IMR-90 (cell line): Measurements from ENCODE around the gene TRPM4. TPM values are rescaled to one million over a fixed set of nuclear protein-coding genes. Genes with fewer than 3 reads are reported as not detected.

Experiments used
- ATAC-seq: fragments of 200-7000 bp; cut with Tn5 transposase; 2 replicates; pipeline ENCODE4 v1.9.1; 2020; ENCODE audit warnings: low read depth, mild to moderate bottlenecking, moderate library complexity
- BruUV-seq: library from RNA; stranded (reverse); fragments of 400-500 nt; replicated peaks from 2 replicates; lab custom pipeline; 2021; lab: Mats Ljungman, UMichigan
- CTCF ChIA-PET: fragments of 300-600 bp; formaldehyde crosslinking; extraction: SDS; loops from one replicate; lab custom pipeline; 2021; ENCODE audit warnings: antibody characterized with exemption; lab: Yijun Ruan, JAX
- POLR2A ChIA-PET: fragments of 300-600 bp; sonication (Branson Sonifier 250); formaldehyde crosslinking; loops from one replicate; lab custom pipeline; 2022; ENCODE audit warnings: antibody characterized with exemption; ENCODE audit not compliant: unreplicated experiment; lab: Charles Lee
- DNase-seq: peaks from one replicate; pipeline ENCODE4 v3.0.0; 2013
- H2AFZ ChIP-seq: replicated peaks from 2 replicates; pipeline ENCODE3; 2013; ENCODE audit warnings: low read length, mild to moderate bottlenecking; ENCODE audit not compliant: poor library complexity
- H2AK5ac ChIP-seq: 2 replicates; pipeline ENCODE4 v1.6.1; 2013; ENCODE audit warnings: low read depth, low read length, inconsistent platforms
- H2AK9ac ChIP-seq: replicated peaks from 2 replicates; pipeline ENCODE3; 2013; ENCODE audit warnings: mild to moderate bottlenecking, low read depth, low read length, moderate library complexity; ENCODE audit not compliant: poor library complexity
- H2BK120ac ChIP-seq: 2 replicates; pipeline ENCODE4 v1.6.1; 2013; ENCODE audit warnings: low read depth, low read length, inconsistent platforms
- H2BK15ac ChIP-seq: 3 replicates; pipeline ENCODE4 v1.6.1; 2013; ENCODE audit warnings: low read depth, low read length, inconsistent platforms
- H2BK20ac ChIP-seq: 2 replicates; pipeline ENCODE4 v1.6.1; 2013; ENCODE audit warnings: low read depth, mild to moderate bottlenecking, inconsistent platforms, low read length, moderate library complexity
- H2BK5ac ChIP-seq: 2 replicates; pipeline ENCODE4 v1.6.1; 2013; ENCODE audit warnings: mild to moderate bottlenecking, low read depth, low read length, inconsistent platforms; ENCODE audit not compliant: poor library complexity, severe bottlenecking
- H3K14ac ChIP-seq: replicated peaks from 2 replicates; pipeline ENCODE4 v1.6.1; 2013; ENCODE audit warnings: low read depth, low read length, inconsistent platforms
- H3K18ac ChIP-seq: 2 replicates; pipeline ENCODE4 v1.6.1; 2013; ENCODE audit warnings: low read depth, low read length, control low read depth
- H3K23ac ChIP-seq: 2 replicates; pipeline ENCODE4 v1.6.1; 2013; ENCODE audit warnings: low read depth, low read length, inconsistent platforms
- H3K27ac ChIP-seq: 2 replicates; pipeline ENCODE4 v1.5.1; 2013; ENCODE audit warnings: mild to moderate bottlenecking, control low read depth, low read length; ENCODE audit not compliant: insufficient read depth
- H3K27me3 ChIP-seq: 2 replicates; pipeline ENCODE4 v1.6.1; 2013; ENCODE audit warnings: low read length; ENCODE audit not compliant: control insufficient read depth, insufficient read depth
- H3K36me3 ChIP-seq: 2 replicates; pipeline ENCODE4 v1.6.1; 2013; ENCODE audit warnings: low read length, mixed read lengths; ENCODE audit not compliant: control insufficient read depth, insufficient read depth
- H3K4ac ChIP-seq: 2 replicates; pipeline ENCODE4 v1.6.1; 2013; ENCODE audit warnings: low read depth, low read length, inconsistent platforms
- H3K4me1 ChIP-seq: 2 replicates; pipeline ENCODE4 v1.6.1; 2013; ENCODE audit warnings: low read length, mixed read lengths; ENCODE audit not compliant: control insufficient read depth, insufficient read depth
- H3K4me2 ChIP-seq: 2 replicates; pipeline ENCODE4 v1.6.1; 2013; ENCODE audit warnings: low read depth, mild to moderate bottlenecking, control low read depth, low read length, moderate library complexity
- H3K4me3 ChIP-seq: 2 replicates; pipeline ENCODE4 v1.5.1; 2013; ENCODE audit warnings: low read depth, mild to moderate bottlenecking, control low read depth, low read length, moderate library complexity; ENCODE audit not compliant: insufficient read depth
- H3K56ac ChIP-seq: 2 replicates; pipeline ENCODE4 v1.6.1; 2013; ENCODE audit warnings: low read length, inconsistent platforms; ENCODE audit not compliant: insufficient read depth; ENCODE audit errors: extremely low read depth
- H3K79me1 ChIP-seq, 2 experiments: 2 replicates each; pipeline ENCODE4 v1.6.1; 2013; ENCODE audit warnings: low read length in 2 of 2, inconsistent platforms in 1 of 2, low read depth in 1 of 2
- H3K9ac ChIP-seq: 2 replicates; pipeline ENCODE4 v1.6.1; 2013; ENCODE audit warnings: low read depth, low read length, control low read depth
- H3K9me1 ChIP-seq: 2 replicates; pipeline ENCODE4 v1.6.1; 2013; ENCODE audit warnings: low read length, inconsistent platforms; ENCODE audit not compliant: insufficient read depth
- H3K9me3 ChIP-seq: 2 replicates; pipeline ENCODE4 v1.6.1; 2013; ENCODE audit warnings: low read length; ENCODE audit not compliant: control insufficient read depth, insufficient read depth
- H4K20me1 ChIP-seq: 2 replicates; pipeline ENCODE4 v1.6.1; 2013; ENCODE audit warnings: low read length, inconsistent platforms; ENCODE audit not compliant: insufficient read depth
- H4K5ac ChIP-seq: 2 replicates; pipeline ENCODE4 v1.6.1; 2013; ENCODE audit warnings: mild to moderate bottlenecking, low read depth, low read length, control low read depth
- H4K8ac ChIP-seq, 2 experiments: 2 replicates each; pipeline ENCODE4 v1.6.1; 2013; ENCODE audit warnings: low read depth in 2 of 2, low read length in 2 of 2, control low read depth in 1 of 2, inconsistent platforms in 1 of 2
- H4K91ac ChIP-seq: 2 replicates; pipeline ENCODE4 v1.6.1; 2013; ENCODE audit warnings: low read depth, low read length, inconsistent platforms; ENCODE audit not compliant: insufficient read depth
- CEBPB ChIP-seq: IDR thresholded peaks from 2 replicates; pipeline ENCODE4 v1.6.1; 2012; ENCODE audit warnings: low read depth, low read length, improper control_type of control experiment
- CHD1 ChIP-seq: IDR thresholded peaks from 2 replicates; pipeline ENCODE4 v1.6.1; 2012; ENCODE audit warnings: low read depth, low read length, improper control_type of control experiment
- MAFK ChIP-seq: IDR thresholded peaks from 2 replicates; pipeline ENCODE4 v1.6.1; 2012; ENCODE audit warnings: low read depth, low read length, improper control_type of control experiment
- MAZ ChIP-seq: IDR thresholded peaks from 2 replicates; pipeline ENCODE4 v1.6.1; 2012; ENCODE audit warnings: low read depth, mild to moderate bottlenecking, low read length, improper control_type of control experiment, moderate library complexity, borderline replicate concordance
- MXI1 ChIP-seq: IDR thresholded peaks from 2 replicates; pipeline ENCODE4 v1.6.1; 2012; ENCODE audit warnings: low read depth, mild to moderate bottlenecking, low read length, moderate library complexity, borderline replicate concordance
- NFE2L2 ChIP-seq: fragments of 150-350 bp; IDR thresholded peaks from 2 replicates; pipeline ENCODE4 v1.6.1; 2016; ENCODE audit warnings: low read depth, mild to moderate bottlenecking, low read length
- RFX5 ChIP-seq: IDR thresholded peaks from 2 replicates; pipeline ENCODE4 v1.8.0; 2012; ENCODE audit warnings: low read depth, mild to moderate bottlenecking, low read length, moderate library complexity
- WGBS, 2 experiments: methylation state at CpG; one replicate each; pipeline versions ENCODE4 v1.1.5 to v1.1.7; 2013; ENCODE audit warnings: missing lambda C conversion rate in 2 of 2; ENCODE audit not compliant: insufficient read length in 1 of 2; ENCODE audit errors: extremely low coverage in 2 of 2; 5-methylcytosine and 5-hydroxymethylcytosine counted together
- dilution Hi-C: fragments of 300-500 bp; cut with HindIII; formaldehyde crosslinking; loops from one replicate; pipeline ENCODE4 v1.14.3; 2018; ENCODE audit warnings: low sequenced_read_pairs; ENCODE audit not compliant: unreplicated experiment
- in situ Hi-C: fragments of 300-500 bp; cut with MboI; formaldehyde crosslinking; loops from 3 replicates; pipeline ENCODE4 v1.14.3; 2019; ENCODE audit warnings: low sequenced_read_pairs, inconsistent platforms, mixed read lengths
- intact Hi-C: fragments of 100-400 bp; cut with micrococcal nuclease; formaldehyde crosslinking; loops from 2 replicates; pipeline ENCODE4 v1.10.0; 2022
- polyA plus RNA-seq, 3 experiments: library from polyadenylated mRNA; depleted of rRNA; stranded (reverse); fragments of >200 nt; gene quantifications; 2 replicates each; pipeline ENCODE4 v1.2.3, GENCODE V29; 2012; ENCODE audit warnings: low replicate concordance in 1 of 3
- total RNA-seq: library from RNA; depleted of rRNA; stranded (reverse); fragments of >200 nt; gene quantifications from 2 replicates; pipeline ENCODE4 v1.2.3, GENCODE V29; 2012
- TF ChIP-seq, protein P1 (sequence below): fragments of 150-350 bp; IDR thresholded peaks from 2 replicates; pipeline ENCODE4 v1.6.1; 2017; ENCODE audit warnings: mild to moderate bottlenecking, antibody characterized with exemption, low read length, low read depth

Gene TRPM4
- total and polyA plus RNA-seq, 2 of the 4 experiments (the other 2 are of a cell fraction) = 2.2 to 19.7 TPM

DNA sequence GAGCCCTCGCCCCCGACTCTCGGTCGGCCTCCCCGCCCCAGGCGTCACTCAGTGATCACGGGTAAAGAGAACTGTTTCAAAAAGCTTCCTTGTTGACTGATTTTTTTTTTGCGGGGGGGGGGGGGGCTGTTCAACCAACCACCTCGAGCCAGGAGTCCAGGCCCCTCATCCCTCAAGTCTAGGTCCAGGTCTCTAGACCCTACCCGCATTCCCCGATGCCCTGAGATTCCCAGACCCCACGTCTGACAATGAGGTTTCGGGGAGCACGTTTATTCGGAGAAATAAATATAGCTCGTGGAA lies 6.7 kb upstream of the TRPM4 start:
- in situ Hi-C loops (no loop called here), intact Hi-C loops (no loop called here), dilution Hi-C loops (no loop called here)
- peak overlapping the region; percentile 53 for H3K4me3 ChIP-seq
- peak overlapping the region; percentile 69 for H3K4ac ChIP-seq
- peaks cover 8% of the 10 kb centered on the region for H3K4me1 ChIP-seq
- no peak overlapping the region; the same call in 1 of the 2 replicates for H3K23ac ChIP-seq
- H2AK9ac ChIP-seq = peak overlapping the region; percentile 79
- no peak overlapping the region for H2BK5ac ChIP-seq
- H2BK120ac ChIP-seq = no peak overlapping the region
- no peak overlapping the region for H4K5ac ChIP-seq
- no peak overlapping the region for H3K18ac ChIP-seq
- DNase-seq (no peak), ATAC-seq (no peak)
- CTCF ChIA-PET = no interaction called here
- peak overlapping the region; percentile 98 for H2AFZ ChIP-seq
- POLR2A ChIA-PET = no interaction called here
- H3K9me1 ChIP-seq = no peaks in the 10 kb centered on the region
- BruUV-seq = no TSS peak
- no peak overlapping the region for H3K56ac ChIP-seq
- H3K36me3 ChIP-seq = no peaks in the 10 kb centered on the region
- H3K79me1 ChIP-seq = 0 out of 4 replicates have a peak, but pooled peaks cover 0 to 7% of the 10 kb centered on the region in 2 experiments
- H3K14ac ChIP-seq = no peak overlapping the region
- peaks cover 4% of the 10 kb centered on the region; the same call in 1 of the 2 replicates for H3K27me3 ChIP-seq
- H4K8ac ChIP-seq = peak overlapping the region in 1 of 2 experiments; percentile 70; a peak in 1 of 4 replicates
- H4K91ac ChIP-seq = no peak overlapping the region
- no peak overlapping the region; the same call in 1 of the 2 replicates for H3K27ac ChIP-seq
- H3K4me2 ChIP-seq = peak overlapping the region; percentile 91
- no peak overlapping the region for H2BK20ac ChIP-seq
- no peak for TF ChIP-seq MXI1
- no peak for TF ChIP-seq CEBPB
- no peak for TF ChIP-seq MAZ
- TF ChIP-seq RFX5 = no peak
- TF ChIP-seq NFE2L2 = no peak
- TF ChIP-seq MAFK = no peak
- TF ChIP-seq, protein P1, sequence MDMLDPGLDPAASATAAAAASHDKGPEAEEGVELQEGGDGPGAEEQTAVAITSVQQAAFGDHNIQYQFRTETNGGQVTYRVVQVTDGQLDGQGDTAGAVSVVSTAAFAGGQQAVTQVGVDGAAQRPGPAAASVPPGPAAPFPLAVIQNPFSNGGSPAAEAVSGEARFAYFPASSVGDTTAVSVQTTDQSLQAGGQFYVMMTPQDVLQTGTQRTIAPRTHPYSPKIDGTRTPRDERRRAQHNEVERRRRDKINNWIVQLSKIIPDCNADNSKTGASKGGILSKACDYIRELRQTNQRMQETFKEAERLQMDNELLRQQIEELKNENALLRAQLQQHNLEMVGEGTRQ = no peak
- no peak for TF ChIP-seq CHD1
- H3K9me3 ChIP-seq = no peaks in the 10 kb centered on the region
- WGBS, 2 experiments = no CpG with 5 or more reads among the region's 16 CpGs
- H2AK5ac ChIP-seq = 0 out of 2 replicates have a peak overlapping the region, but pooled peaks have one; percentile 24
- H4K20me1 ChIP-seq = no peaks in the 10 kb centered on the region
- H2BK15ac ChIP-seq = no peak overlapping the region
- peak overlapping the region; percentile 53 for H3K9ac ChIP-seq
